Measurements from ENCODE around the gene MACF1.

DNA sequence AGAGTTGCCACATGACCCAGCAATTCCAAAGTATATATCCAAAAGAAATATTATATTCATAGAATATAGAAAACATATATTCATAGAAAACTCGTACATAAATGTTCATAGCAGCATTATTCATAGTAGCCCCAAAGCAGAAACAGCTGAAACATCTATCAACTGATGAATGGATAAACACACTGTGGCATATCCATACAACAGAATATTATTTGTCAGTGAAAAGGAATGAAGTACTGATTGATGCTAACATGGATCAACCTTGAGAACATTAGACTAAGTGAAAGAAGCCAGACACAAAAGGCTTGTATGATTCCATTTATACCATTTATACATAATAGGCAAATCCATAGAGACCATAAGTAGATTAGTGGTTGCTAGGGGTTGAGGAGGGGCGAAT is 21.7 kb upstream of the MACF1 start:
- TF ChIP-seq ZNF629 (CRISPR knock-in tag; conservative IDR thresholded peaks at IDR 0.05) (no peak), POLR2A (IDR thresholded peaks at IDR 0.05; ENCODE audit: insufficient read depth in 1 of 2, low read depth in 2 of 2, low read length in 2 of 2) (no peak), POLR2AphosphoS5 (IDR thresholded peaks at IDR 0.05; ENCODE audit: low read depth, low read length) (no peak), YY1 (IDR thresholded peaks at IDR 0.05; ENCODE audit: insufficient read depth, insufficient replicate concordance, low read depth, low read length) (no peak), FOXK2 (IDR thresholded peaks at IDR 0.05) (no peak), LRRFIP1 (CRISPR knock-in tag; conservative IDR thresholded peaks at IDR 0.05) (no peak)
- TF ChIP-seq, protein P1, sequence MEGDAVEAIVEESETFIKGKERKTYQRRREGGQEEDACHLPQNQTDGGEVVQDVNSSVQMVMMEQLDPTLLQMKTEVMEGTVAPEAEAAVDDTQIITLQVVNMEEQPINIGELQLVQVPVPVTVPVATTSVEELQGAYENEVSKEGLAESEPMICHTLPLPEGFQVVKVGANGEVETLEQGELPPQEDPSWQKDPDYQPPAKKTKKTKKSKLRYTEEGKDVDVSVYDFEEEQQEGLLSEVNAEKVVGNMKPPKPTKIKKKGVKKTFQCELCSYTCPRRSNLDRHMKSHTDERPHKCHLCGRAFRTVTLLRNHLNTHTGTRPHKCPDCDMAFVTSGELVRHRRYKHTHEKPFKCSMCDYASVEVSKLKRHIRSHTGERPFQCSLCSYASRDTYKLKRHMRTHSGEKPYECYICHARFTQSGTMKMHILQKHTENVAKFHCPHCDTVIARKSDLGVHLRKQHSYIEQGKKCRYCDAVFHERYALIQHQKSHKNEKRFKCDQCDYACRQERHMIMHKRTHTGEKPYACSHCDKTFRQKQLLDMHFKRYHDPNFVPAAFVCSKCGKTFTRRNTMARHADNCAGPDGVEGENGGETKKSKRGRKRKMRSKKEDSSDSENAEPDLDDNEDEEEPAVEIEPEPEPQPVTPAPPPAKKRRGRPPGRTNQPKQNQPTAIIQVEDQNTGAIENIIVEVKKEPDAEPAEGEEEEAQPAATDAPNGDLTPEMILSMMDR (CRISPR knock-in tag; IDR thresholded peaks at IDR 0.05): no peak
- TF ChIP-seq, protein P2, sequence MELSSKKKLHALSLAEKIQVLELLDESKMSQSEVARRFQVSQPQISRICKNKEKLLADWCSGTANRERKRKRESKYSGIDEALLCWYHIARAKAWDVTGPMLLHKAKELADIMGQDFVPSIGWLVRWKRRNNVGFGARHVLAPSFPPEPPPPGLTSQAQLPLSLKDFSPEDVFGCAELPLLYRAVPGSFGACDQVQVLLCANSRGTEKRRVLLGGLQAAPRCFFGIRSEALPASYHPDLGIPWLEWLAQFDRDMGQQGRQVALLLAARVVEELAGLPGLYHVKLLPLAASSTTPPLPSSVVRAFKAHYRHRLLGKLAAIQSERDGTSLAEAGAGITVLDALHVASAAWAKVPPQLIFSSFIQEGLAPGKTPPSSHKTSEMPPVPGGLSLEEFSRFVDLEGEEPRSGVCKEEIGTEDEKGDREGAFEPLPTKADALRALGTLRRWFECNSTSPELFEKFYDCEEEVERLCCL (CRISPR knock-in tag; IDR thresholded peaks at IDR 0.05; ENCODE audit: borderline replicate concordance): no peak

All from HepG2 (cell line).